HG03575 (cell line): ENCODE data around the gene APOC4.
"Not testable (repeated sequence)": the region's sequence is repeated elsewhere in the genome, so short reads cannot be mapped to it uniquely, and the experiment has no call there.

Experiments used
- ATAC-seq: cut with Tn5 transposase; IDR thresholded peaks from one replicate; pipeline ENCODE4 v1.9.1; 2021; ENCODE audit not compliant: unreplicated experiment, insufficient number of reproducible peaks, low FRiP score; ENCODE audit errors: extremely low read depth

Gene APOC4

GRCh38 chr19:44942067-44942571 lies at the start of gene APOC4:
Gene APOC4, plus strand, starts transcription at chr19:44942237. Its CDS starts 41 bp downstream, at chr19:44942278.
- no peak for ATAC-seq

- ATAC-seq, result no peak
Measured at GRCh38 chr19:44892932-44893331, 49.1 kb upstream of the APOC4 start.

- ATAC-seq, result no peak
Measured at GRCh38 chr19:44893332-44894051, 48.5 kb upstream of the APOC4 start.

- ATAC-seq, result no peak
Measured at GRCh38 chr19:44894052-44894400, 48.0 kb upstream of the APOC4 start.

GRCh38 chr19:44894946-44895345 lies 47.1 kb upstream of the APOC4 start:
- ATAC-seq, result no peak

- no peak for ATAC-seq
Measured at GRCh38 chr19:44897835-44898234, 44.2 kb upstream of the APOC4 start.

- ATAC-seq, result no peak
Measured at GRCh38 chr19:44900328-44901244, 41.5 kb upstream of the APOC4 start.

- ATAC-seq, result no peak
Measured at GRCh38 chr19:44903216-44903601, 38.8 kb upstream of the APOC4 start.

- ATAC-seq, result no peak
Measured at GRCh38 chr19:44903602-44904425, 38.2 kb upstream of the APOC4 start.

- ATAC-seq, result no peak
Measured at GRCh38 chr19:44904426-44904994, 37.5 kb upstream of the APOC4 start.

GRCh38 chr19:44905437-44906160 lies 36.4 kb upstream of the APOC4 start, which contains the start of gene APOE:
Gene APOE, plus strand, starts transcription at chr19:44905796. Its CDS starts 829 bp downstream, at chr19:44906625.
- ATAC-seq, result no peak

- ATAC-seq, result no peak
Measured at GRCh38 chr19:44907613-44908012, 34.4 kb upstream of the APOC4 start.

GRCh38 chr19:44908074-44908835 lies 33.8 kb upstream of the APOC4 start:
- no peak for ATAC-seq

- ATAC-seq, result no peak
Measured at GRCh38 chr19:44908836-44909261, 33.2 kb upstream of the APOC4 start.

- ATAC-seq, result no peak
Measured at GRCh38 chr19:44909775-44910174, 32.3 kb upstream of the APOC4 start.

GRCh38 chr19:44911896-44912295 lies 30.1 kb upstream of the APOC4 start:
- not testable (repeated sequence) for ATAC-seq

- no peak for ATAC-seq
Measured at GRCh38 chr19:44912854-44913253, 29.2 kb upstream of the APOC4 start.
